T-helper 22 cell (primary cell): ENCODE measurements around the gene EXOC3L1.

Experiments
- DNase-seq: peaks from one replicate; pipeline ENCODE4 v3.0.0-alpha.2; 2020; ENCODE audit warnings: low read depth

The EXOC3L1 gene

GRCh38 chr16:67197704-67198103, 7.8 kb upstream of the EXOC3L1 start:
- no peak for DNase-seq

DNA sequence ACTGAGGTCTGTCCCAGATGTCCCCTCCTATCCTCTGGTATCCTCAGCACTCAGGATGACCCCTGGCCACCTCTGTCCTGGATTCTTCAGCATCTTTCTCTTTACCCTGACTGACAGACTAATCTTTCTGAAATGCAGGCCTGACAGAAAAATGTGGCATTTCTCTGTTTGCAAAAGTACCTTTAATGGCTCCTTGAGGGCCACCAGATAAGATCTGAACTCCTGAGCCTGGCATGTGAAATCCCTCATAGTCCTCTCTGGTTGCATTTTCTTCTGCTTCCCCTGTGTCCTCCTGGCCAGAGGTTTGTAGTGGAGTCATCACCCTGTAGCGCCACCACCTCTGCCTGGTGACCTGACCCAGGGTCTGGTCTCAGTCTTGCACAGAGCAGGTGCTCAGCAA, 6.9 kb upstream of the EXOC3L1 start:
- no peak for DNase-seq

GRCh38 chr16:67195676-67196075, 5.7 kb upstream of the EXOC3L1 start:
- no peak for DNase-seq

DNA sequence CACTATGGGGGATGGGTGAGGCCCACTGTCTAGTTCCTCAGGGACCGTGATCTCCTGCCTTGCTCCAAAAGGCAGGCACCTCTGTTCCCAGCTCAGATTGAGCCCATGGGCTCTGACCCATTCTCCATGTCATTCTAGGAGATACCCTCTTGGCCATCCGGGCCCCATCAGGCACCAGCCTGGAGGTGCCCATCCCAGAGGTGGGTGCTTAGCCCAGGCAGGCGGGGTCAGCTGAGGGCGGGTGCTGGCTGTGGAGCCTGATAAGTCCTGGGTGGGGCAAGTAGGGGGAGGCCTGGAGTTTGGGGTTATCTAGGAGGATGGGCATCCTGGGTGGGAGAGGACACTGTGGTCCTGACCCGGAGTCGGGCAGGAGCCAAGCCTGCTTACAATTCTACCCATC, 4.3 kb upstream of the EXOC3L1 start:
- DNase-seq = no peak

GRCh38 chr16:67193536-67193935, 3.6 kb upstream of the EXOC3L1 start:
- no peak for DNase-seq

DNA sequence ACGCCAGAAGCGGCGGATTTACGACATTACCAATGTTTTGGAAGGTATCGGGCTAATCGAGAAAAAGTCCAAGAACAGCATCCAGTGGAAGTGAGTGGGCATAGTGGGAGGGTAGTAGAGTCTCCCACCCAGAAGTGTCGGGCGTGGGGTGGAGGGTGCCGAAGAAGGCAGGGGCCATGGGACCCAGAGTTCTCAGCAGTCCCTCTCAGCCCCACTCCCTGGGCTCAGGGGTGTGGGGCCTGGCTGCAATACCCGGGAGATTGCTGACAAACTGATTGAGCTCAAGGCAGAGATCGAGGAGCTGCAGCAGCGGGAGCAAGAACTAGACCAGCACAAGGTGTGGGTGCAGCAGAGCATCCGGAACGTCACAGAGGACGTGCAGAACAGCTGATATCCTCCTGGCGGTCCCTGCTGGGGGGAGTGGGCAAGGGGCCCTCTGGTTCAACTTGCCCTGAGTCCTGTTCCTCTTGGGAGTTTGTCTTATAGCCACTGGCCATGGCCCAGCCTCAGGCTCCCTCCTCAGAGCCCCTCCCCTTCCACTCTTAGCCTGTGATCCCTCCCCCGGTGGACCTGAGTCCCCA, 2.9 kb upstream of the EXOC3L1 start:
- DNase-seq = no peak

GRCh38 chr16:67191995-67192681, 2.2 kb upstream of the EXOC3L1 start, which contains the start of gene E2F4:
E2F4 (plus strand) TSS chr16:67192155; CDS start chr16:67192228, 73 bp downstream.
- peak; percentile 75 for DNase-seq

DNA sequence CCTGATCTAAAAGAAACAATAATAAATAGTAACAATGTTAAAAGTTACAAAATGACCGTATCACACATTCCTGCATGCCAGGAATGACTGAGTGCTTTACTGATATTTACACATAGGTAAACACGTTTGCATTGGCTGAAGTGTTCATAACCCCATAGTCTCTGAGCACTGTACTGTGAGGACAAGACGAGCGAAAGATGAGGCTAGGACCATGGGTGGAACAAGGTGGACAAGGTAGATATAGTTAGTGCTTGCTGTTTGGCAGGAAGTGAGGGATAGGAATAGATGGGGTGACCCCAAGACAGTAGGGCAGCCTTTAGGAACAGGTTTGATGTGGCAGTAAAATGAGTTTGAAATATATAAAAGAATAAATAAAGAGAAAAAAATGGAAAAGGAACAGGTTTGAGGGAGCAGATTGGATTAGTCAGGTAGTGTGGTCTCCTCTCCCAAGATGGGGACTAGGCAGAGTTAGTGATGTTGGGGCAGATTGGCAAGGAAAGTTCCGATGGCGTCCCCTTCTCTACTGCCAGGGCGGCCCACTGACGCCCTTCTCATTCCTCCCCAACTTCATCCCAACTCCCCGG, 1.6 kb upstream of the EXOC3L1 start:
- DNase-seq = no peak

DNA sequence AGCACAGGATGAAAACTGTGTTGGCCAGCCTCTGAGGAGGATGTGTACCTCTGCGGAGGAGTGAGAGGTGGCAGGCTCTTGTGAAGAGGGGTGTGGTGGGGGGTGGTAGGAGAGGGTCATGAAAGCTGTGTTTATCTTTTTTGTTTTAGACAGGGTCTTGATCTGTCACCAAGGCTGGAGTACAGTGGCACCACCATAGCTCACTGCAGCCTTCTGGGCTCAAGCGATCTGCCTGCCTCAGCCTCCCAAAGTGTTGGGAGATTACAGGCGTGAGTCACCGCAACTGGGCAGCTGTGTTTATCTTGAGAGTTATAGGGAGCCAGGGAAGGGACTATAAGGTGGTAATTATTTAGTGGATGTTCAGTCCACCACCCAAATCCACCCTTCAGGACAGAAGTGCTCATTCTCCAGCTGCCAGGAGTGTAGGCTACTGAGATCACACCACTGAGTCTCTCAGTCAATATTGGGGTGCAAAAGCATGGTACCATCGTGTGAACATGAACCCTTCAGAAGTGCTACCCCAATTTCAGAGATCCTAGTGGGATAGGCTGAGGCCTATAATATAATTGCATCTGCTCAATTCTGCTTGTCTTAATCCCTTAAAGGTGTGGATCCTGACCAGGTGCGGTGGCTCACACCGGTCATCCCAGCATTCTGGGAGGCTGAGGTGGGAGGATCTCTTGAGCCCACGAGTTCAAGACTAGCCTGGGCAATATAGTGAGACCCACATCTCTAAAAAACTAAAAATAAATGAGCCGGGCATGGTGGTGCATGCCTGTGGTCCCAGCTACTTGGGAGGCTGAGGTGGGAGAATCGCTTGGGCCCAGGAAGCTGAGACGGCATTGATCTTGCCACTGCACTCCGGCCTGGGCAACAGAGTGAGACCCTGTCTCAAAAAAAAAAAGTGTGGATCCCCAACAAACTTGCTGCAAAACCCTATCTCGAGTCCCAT, 788 bp upstream of the EXOC3L1 start:
- no peak for DNase-seq

- DNase-seq = no peak
Observed at GRCh38 chr16:67188798-67189197, 1.1 kb downstream of the EXOC3L1 start.

DNA sequence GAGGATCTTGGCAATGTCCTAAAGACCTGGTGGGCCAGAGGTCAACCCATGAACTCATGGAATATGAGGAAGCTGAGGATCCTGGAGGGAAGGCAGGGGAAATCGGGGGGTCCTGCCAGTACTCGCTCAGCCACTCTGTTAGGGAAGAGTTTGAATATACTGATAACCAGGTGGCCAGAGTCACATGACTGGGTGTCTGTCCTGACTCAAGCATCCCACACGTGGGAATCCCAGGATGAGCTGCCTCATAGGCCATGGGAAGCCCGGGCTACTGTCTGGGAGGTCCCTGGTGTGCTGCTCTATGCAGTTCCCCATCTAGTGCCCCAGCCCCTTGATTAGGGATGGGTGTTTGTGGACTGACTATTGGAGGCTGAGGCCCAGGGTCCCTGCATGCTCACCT, 1.6 kb downstream of the EXOC3L1 start:
- DNase-seq = no peak

- no peak for DNase-seq
Observed at GRCh38 chr16:67187175-67187890, 2.6 kb downstream of the EXOC3L1 start.

GRCh38 chr16:67186550-67186950, 3.4 kb downstream of the EXOC3L1 start:
- no peak for DNase-seq

DNA sequence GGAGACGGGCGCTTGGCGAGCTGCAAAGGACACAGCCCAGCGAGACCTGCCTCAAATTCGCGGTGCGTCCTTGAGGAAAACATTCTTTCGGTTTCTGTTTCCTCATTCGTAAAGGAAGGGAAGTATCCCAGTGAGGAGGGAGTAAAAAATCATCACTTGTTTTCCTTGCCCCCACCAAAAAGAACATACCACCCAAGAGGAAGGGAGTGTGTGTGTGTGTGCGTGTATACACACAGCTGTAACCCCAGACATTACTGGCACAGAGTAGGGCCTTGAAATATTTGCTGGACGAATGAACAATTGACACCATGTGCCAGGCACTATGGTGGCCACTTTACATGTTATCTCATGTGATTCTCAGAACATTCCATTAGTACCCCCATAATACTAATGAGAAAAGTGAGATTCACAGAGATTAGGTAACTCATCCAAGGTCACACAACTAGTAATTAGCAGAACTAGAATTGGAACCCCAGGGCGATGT, 4.2 kb downstream of the EXOC3L1 start:
- no peak for DNase-seq

- peak; percentile 56 for DNase-seq
Observed at GRCh38 chr16:67184995-67185650, 4.8 kb downstream of the EXOC3L1 start.

DNA sequence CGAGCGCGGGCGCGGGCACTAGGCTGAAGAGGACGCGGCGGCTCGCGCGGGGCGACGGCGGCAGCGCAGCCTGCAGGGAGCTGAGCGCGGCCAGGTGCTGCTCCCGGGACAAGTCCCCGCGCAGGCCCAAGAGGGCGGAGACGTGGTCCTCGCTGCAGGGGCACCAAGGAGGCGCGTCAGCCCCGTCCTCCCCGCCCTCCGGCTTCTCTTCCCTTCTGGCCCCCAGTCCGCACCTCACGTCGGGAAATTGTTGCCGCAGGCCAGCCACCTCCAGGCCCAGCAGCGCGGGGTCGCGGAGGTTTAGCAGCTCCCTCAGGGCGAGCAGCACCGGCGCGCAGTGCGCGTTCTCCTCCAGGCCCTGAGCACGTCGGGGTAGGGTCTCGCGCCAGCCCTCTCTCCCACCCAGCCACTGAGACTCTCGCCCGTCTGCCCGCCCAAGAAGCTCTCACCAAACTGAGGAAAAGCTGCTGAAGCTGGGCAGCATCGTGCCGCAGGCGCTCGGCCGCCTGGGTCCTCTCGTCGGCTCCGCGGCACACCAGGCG, 5.4 kb downstream of the EXOC3L1 start:
- DNase-seq = no peak

- DNase-seq = peak; percentile 93
Observed at GRCh38 chr16:67183627-67184452, 6.1 kb downstream of the EXOC3L1 start, which contains the start of gene MATCAP1. MATCAP1 (minus strand) TSS chr16:67183963; CDS start chr16:67180610, 3,353 bp downstream.

DNA sequence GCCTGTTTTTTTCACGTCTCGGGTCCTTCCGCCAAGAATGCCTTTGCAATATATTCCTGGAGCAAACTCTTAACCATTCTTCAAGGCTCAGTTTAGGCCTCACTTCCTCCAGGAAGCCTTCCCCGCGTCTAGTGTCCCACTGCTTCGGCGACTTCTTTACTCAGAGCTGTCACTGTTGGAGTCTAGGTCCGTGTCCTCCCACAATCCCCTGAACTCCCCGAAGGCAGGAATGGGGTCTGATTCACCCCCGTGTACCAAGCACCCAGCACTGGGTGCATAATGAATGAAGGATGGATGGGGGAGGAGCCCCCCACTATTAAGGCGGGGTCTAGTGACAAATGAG, 6.7 kb downstream of the EXOC3L1 start:
- no peak for DNase-seq

DNA sequence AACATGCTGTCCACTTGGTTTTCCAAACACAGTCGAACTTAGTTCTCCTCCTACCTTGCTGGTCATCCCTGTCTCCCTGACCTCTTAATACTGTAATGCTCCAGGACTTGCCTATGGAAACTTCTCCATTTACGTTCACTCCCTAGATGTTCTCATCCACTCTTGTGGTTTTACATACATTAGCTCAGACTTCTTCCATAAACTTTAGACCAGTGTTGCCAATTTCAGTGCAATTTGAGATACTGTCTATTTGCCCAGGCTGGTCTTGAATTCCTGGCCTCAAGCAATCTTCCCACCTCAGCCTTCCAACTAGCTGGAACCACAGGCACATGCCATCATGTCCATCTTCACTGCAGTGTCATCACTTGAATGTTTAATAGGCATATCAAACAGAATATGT, 7.6 kb downstream of the EXOC3L1 start:
- no peak for DNase-seq

DNA sequence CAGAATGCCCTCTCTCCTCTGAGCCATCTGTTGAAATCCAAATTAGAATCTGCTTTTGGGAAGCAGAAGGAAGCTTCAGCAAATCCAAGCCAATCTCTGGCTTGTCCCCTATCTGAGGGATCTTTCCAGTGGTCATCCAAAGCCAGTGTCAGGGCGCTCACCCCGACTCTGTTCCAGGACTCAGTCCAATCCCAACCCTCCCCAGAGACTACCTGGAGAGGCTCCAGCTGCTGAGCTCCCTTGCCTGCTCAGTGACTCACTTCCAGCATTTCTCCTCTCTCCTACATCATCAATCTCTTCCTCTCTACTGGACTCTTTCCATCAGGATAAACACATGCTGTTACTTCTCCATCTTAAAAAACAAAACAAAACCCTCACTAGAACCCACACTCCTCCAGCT, 8.6 kb downstream of the EXOC3L1 start:
- DNase-seq = no peak
